Middle frontal gyrus (tissue), 1 donor: ENCODE data around the gene PXK.
"Not testable (repeated sequence)": the region's sequence is repeated elsewhere in the genome, so short reads cannot be mapped to it uniquely, and the experiment has no call there.

Source experiments
- DNase-seq: peaks from one replicate; pipeline ENCODE4 v3.0.0-alpha.2; 2015; ENCODE audit warnings: low spot score; ENCODE audit errors: extremely low spot score

Gene PXK

DNA sequence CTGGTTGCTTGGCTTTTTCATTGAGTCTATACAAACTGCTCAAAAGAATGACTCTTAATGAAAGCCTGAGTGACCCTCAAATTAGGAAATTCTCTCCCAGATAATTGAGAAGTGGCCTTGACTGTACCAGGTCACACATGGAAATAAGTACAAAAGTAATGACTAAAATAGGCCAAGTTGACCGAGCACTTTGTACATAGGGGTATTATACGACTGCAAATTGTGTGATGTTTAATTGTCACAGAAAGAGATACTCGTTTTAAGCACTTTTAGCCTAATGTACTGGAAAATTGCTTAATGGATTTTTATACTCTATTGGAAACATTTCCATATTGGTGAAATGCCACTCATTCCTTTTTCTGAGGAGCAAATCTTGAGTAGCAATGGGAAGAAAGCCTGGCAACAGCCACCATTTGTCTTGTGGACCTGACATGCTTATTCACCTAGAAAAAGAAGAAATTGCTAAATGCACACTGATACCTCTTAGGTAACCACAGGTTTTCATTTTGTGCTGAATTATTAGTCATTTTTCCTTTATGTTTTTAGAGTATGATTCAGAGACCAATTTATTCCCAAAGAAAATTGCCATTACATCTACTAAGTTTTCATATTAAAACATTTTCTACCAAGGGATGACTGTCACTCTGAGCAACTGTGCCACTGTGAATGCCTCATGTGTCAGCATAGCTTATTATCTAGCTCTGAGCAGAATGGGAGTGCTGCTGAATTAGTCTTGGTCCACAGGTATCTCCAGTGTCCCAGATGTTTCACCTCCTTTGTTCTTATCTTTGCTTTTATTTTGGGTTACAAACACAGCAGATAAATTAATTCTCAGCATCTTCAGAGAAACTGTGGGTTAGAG is 8.9 kb upstream of the PXK start:
- DNase-seq, result no peak

DNA sequence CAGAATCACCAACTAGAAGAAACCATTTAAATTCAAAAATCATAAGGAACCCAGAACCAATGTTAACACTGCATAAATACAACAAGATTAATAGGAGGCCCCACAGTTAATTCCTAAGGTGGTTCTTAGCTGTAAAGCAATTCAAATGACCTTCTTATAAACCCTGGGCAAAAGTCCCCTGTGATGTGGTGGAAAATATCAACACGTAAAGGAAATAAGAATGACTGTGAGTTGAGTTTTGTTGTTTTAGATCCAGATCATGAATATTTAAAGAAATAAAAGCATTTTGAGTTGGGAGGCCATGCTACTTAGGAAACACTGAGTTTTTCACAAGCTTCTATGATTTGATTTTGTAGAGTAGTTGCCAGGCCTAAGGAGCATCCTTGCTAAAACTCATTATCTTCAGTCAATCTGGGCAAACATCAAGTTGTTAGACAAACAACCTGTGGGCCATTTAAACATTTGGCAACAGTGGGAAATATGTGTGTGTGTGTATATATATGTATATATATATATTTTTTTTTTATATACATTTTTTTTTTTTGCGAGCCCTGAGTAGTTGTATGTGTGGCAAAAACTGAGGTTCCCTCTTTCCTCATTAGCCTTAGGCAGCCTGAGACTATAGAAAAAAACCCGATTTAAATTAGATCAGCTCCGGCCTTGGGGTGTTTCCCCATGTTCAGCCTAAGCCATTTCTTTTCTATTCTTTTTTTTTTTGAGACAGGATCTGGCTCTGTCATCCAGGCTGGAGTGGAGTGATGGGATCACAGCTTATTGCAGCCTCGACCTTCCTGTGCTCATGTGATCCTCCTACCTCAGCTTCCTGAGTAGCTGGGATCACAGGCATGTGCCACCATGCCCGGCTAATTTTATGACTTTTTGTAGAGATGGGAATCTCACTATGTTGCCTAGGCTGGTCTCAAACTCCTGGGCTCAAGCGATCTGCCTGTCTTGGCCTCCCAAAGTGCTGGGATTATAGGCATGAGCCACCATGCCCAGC is 8.0 kb upstream of the PXK start:
- no peak for DNase-seq

DNA sequence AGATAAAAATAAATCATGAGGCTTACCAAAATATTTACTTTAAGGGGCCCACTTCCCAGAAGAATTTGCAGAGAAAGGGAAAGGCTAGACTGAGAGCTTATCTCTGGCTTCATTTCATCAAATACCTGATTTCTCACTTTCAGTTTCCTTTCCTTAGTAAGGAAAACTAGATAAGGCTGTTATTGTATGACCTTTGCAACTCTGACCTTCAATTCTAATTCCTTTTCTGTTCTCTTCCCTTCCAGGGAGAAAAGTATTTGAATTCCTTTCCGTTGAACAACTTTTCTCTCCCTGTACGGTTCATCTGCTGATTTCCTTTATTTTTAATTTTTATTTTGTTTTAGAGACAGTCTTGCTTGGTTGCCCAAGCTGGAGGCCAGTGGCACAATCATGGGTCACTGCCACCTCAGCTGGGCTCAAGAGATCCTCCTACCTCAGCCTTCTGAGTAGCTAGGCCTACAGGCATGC is 7.1 kb upstream of the PXK start:
- DNase-seq, result no peak

DNA sequence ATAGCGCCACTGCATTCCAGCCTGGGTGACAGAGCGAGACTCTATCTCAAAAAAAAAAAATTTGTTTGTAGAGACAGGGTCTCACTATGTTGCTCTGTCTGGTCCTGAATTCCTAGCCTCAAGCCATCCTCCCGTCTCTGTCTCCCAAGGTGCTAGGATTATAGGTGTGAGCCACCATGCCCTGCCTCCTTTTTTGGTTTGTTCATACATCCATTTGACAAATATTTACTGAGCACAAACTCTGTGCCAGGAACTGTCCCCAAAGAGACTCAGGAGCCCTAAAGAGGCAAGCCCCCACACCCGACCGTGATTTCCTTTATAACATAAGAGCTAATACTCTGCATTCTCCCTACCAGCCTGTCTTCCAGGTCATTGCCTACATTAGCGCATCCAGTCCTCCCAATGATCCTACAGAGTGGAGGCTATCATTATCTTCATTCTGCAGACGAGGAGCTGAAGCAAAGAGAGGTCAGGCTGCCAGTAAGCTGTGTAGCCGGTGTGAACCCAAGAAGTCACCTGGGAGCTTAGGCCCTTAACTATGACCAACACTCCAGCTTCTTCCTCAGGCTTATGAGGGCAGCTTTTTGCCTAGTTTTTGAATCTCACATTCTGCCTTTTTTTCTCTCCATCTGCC is 6.3 kb upstream of the PXK start:
- no peak for DNase-seq

DNA sequence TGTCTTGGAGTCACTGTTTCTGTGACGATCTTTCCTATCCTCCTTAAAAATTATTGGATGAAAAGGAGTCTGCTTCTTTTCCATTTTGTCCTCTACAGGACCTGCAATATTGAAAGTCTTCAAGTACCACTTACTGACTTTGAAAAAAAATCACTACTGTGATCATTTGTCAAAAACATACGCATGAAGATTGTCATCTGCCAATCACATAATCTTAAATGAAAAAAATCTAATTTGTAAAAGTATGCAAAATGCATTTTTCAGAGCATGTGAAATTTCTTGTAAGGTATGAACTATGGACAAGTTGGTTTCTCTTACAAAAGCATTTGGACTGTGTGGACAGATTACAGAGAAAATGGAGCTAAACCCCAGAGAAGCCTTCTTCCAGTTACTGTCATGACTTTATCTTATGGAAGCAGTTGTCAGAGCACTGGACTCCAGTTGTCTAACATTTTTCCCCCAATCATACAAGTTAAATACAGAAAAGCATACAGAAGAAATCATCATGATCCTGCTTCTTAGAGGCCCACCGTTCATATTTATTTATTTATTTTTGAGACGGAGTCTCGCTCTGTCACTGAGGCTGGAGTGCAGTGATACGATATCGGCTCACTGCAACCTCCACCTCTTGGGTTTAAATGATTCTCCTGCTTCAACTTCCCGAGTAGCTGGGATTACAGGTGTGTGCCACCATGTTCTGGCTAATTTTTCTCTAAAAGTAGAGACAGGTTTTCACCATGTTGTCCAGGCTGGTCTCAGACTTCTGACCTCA is 3.4 kb upstream of the PXK start:
- no peak for DNase-seq

DNA sequence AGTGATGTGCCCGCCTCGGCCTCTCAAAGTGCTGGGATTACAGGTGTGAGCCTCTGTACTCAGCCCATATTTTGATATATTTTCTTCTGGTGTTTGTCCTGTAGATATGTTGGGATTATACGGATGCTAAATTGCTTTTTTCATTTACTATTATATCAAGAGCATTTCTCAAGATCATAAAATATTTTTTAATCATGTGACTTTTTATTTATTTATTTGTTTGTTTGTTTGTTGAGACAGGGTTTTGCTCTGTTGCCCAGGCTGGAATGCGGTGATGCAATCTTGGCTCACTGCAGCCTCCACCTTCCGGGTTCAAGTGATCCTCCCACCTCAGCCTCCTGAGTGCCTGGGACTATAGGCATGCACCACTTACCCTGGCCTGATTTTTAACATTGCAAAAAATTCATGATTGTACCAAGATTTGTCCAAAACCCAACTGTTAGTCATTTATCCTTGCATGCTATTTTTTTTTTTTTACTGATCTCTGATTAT is 2.7 kb upstream of the PXK start:
- DNase-seq, result no peak

DNA sequence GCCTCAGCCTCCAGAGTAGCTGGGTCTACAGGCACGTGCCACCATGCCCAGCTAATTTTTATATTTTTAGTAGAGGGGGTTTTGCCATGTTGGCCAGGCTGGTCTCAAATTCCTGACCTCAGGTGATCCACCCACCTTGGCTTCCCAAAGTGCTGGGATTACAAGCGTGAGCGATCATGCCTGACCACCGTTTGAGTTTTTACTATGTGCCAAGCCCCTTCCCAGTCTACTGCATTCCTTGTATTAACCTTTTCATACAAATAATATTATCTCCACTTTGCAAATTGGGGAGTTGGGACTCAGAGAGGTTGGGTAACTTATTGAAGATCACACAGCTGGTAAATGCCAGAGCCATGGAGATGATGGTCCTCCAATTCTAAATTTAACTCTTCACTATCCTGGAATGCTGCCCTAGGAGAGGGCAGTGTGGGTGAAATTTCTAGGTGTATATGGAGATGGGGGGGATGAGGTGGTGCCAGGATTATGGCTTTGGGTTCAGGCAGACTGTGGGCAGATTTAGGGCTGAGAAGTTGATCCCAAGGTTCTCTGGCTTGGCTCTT is 1.0 kb upstream of the PXK start:
- no peak for DNase-seq

DNA sequence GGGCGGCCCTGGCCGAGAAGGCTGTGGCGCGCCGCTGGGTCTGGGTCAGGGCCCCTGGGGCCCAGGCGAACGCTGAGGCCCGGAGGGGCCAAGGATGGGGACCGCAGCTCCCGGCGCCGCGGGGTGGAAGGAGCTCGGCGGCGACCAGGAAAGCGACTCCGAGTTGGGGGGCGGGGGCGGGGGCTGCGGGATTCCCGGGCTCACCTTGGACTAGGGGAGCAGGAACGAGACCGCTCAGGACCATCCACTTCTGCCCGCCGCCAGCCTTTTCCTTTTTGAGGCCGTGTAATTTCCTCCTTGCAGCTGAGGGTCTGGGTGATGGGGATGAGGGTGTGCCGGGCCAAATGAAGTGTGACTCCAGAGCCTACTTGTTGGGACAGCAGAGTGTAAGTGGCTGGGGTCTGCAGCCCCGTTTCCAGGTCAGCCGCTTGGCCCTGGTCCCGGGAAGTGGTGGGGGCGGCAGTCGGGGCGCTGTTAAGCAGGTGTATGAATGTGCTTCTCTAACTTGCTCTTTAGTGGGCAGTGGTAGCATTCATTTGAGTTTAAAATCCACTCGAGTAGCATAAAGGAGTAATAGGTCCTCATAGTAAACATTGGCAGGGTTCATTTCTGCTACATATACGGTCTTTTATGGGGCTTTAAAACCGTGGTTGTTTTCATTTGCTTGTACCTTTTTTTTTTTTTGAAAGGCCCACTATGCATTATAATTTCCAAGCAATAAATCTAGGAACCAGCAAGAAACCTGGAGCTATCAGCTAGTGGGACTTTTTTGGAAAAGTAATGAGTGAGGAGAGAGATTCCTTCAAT is 717 bp downstream of the PXK start:
- DNase-seq, result no peak

DNA sequence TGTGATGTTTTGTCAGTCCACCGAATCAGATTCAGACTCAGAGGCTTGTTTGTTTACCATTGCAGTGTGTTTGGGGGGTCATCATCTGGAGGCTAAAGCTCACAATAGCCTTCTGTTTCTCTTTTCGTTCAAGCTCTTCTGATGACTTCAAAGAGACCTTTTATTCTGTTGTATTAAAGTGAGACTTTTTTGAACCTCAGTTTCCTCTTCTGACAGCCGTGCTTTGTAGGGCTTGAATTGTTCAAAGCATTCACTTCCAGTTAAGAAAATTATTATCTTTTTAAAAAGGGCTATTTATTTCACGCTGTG is 1.3 kb downstream of the PXK start:
- DNase-seq, result peak; percentile 50

DNA sequence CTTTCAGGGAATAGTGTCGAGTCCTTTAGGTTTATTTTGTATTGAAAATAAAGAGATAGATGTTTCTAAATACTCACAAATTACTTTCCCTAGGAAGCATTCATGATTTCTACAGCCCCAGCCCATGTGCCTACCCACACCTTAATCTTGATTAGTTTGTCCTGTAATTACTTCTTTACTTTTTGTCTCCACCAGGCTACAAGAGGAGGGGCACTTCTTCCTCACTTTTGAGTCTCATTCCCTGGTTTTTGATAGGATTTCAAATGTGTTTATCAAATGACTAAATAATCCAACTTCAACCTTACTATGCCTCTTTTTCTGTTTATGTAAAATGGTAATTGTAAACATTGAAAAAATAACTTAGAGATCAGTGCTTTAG is 1.8 kb downstream of the PXK start:
- DNase-seq, result no peak

DNA sequence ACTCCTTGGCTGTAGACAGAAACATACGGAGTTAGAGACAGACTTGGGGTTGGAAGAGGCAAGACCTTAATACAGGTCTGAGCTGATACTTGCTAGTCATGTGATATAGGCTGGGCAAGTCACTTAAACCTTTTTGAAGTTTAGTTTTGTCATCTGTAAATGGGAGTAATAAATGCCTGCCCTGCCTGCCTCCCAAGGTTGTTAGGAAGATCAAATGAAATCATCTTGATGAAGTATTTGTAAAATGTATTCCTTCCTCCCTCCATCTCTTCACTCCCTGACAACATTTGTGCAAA is 2.9 kb downstream of the PXK start:
- DNase-seq, result no peak

DNA sequence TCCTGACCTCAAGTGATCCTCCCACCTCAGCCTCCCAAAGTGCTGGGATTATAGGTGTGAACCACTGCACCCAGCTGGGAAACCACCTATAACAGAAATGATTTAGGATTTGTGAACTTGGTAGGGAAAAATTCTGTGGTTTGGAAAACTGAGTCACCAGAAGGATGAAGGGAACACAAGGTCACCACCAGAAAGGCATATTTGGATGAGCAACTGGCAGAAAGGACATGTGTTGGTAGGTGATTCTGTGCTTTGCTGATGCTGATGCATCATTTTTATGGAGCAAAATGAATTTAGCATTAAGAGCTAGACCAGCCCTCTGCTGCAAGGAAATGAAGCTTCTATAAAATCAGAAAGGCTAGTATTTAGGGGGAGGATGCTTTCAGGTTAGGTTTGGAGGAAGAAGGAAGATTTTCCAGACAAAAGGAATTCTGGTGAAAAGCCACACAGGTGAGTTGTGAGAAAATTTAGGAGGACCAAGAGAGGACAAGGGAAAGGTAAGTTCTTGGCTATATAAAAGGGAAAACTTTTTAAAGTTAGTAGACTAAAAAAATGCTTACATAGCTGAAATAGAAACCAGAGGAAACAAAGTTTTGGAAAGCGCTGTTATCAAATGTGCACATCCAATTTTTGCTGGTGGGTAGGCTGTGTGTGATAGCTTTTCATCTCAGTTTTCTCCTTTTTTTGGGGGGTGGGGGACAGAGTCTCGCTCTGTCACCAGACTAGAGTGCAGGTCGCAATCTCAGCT is 3.6 kb downstream of the PXK start:
- no peak for DNase-seq

DNA sequence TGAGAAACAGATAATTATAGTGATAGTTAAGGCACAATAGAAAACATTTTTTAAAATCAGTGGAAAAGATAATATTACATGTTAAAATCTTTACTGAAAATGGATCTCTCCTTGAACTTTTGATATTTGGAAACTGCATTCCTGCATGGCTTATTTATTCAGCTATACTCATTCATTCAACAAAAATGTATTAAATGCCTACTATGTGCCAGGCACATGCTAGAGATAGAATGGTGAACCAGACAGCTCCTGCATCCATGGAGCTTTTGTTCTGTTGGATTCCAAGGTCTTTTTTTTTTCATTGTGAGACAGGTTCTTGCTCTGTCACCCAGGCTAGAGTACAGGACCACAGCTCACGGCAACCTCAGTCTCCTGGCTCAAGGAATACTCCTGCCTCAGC is 4.5 kb downstream of the PXK start:
- DNase-seq, result no peak

DNA sequence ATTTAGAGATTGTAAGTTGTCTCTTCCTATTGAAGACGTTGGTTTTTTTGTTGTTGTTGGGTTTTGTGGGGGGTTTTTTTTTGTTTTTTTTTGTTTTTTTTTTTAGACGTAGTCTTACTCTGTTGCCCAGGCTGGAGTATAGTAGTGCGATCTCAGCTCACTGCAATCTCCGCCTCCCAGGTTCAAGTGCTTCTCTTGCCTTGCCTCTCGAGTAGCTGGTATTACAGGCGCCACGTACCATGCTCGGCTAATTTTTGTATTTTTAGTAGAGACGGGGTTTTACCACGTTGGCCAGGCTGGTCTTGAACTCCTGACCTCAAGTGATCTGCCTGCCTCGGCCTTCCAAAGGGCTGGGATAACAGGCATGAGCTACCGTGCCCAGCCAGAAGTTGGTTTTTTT is 6.5 kb downstream of the PXK start:
- DNase-seq, result not testable (repeated sequence)

DNA sequence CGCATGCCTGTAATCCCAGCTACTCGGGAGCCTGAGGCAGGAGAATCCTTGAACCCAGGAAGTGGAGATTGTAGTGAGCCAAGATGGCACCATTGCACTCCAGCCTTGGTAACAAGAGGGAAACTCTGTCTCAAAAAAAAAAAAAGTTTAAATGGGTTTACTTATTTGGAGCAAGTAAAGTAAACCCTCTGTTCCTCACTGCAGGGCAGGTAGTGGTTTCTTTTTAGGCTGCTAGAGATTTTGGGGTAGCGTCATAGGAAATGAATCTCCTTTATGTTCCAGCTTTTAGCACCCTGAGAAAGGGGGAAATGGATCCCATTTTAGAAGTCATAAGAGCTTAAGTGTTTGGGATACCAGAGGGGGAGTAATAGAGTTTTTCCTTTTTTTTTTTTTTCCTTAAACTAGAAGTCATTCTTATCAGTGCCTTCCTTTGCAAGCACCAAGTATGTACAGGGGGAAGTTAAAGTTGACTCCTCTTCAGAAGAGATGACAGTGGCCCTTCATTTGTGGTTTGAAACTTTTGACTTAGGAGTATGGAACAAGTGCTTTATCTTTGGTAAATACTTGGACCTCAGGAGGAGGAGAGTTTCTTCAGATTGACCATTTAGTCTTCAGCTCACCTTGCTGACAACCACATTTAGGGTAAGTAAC is 8.0 kb downstream of the PXK start:
- DNase-seq, result no peak

DNA sequence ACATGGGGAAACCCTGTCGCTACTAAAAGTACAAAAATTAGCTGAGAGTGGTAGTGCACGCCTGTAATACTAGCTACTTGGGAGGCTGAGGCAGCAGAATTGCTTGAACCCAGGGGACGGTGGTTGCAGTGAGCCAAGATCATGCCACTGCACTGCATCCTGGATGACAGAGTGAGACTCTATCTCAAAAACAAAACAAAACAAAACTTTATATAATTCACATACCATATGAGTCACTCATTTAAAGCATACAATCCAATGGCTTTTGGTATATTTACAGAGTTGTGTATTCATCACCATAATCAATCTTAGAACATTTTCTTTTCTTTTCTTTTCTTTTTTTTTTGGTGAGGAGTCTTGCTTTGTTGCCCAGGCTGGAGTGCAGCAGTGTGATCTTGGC is 8.7 kb downstream of the PXK start:
- DNase-seq, result no peak

DNA sequence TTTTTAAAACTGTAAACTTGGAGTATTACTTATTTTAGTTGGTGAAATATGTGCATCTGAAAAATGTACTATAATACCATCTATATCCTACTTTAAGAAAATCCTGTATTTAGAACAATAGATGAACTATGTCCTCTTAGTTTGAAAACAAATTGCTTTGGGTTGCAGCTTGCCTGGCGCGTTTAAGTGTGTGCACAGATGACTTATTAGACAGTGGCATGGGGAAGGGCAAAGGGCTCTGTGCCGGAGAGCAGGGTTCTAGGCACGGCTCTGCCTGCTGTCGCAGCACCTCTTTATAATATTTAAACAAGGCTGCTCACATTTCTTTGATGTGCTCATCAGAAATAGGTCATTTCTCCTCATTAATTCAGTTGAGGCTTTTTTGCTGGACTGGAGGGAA is 10.0 kb downstream of the PXK start:
- no peak for DNase-seq

DNA sequence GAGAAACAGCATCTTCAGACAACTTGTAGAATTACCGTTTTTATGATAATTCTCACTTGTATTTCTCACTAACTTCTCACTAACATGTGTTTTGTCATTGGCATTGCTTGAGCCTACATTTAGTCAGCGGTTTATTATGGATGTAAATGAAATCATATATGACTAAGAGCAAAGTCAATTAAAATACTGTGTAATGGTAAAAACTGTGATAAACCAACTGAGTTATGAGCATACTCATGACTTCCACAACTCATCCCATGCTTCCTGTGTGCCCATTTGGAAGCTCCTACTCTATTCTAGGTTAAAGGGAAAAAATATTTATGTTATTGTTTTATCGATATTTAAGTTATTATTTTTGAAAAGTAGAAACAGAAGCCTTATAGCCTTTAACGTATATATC is 12.8 kb downstream of the PXK start:
- no peak for DNase-seq

DNA sequence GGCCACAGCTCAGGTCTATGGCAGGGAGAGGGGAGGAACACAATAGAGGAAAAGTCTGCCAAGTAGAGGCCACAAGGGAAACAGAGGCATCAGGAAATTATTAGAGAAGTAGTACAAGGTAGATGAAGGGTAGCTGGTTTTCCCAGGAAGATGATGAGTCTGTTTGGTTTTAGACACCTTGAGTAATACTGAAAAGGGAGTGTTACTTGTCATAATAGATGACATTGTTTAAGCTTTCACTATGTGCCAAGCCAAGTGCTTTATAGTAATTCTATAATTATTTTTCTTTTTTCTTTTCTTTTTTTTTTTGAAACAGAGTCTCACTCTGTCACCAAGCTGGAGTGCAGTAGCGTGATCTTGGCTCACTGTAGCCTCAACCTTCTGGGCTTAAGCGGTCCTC is 13.7 kb downstream of the PXK start:
- no peak for DNase-seq
